HCT116 (cell line): ENCODE data around the gene TRIM38. TPM values are rescaled to one million over a fixed set of nuclear protein-coding genes. Genes with fewer than 3 reads are reported as not detected.
A peak's percentile ranks its signal among the peaks of the same experiment; 100 is the strongest.

ENCODE experiments used
- ATAC-seq: fragments of 200-7000 bp; cut with Tn5 transposase; 2 replicates; pipeline ENCODE4 v1.9.1; 2020; ENCODE audit warnings: mild to moderate bottlenecking, moderate library complexity
- BruUV-seq: library from RNA; stranded (reverse); fragments of 400-500 nt; replicated peaks from 2 replicates; lab custom pipeline; 2021; lab: Mats Ljungman, UMichigan
- CTCF ChIA-PET: fragments of 300-600 bp; sonication (Branson Sonifier 250); formaldehyde crosslinking; loops from one replicate; lab custom pipeline; 2021; ENCODE audit warnings: antibody characterized with exemption; lab: Charles Lee
- POLR2A ChIA-PET: fragments of 300-600, 350-600 bp; sonication (Branson Sonifier 250); formaldehyde crosslinking; loops from one replicate; lab custom pipeline; 2021; ENCODE audit warnings: antibody characterized with exemption; lab: Charles Lee
- RAD21 ChIA-PET, 2 experiments: fragments of 300-600 bp; sonication (Branson Sonifier 250); formaldehyde crosslinking; loops; one replicate each; lab custom pipeline; 2023; ENCODE audit warnings: low total read pairs in 2 of 2; ENCODE audit not compliant: uncharacterized antibody in 2 of 2, unreplicated experiment in 2 of 2, low non-redundant PET in 1 of 2; lab: Charles Lee
- DNase-seq: peaks from one replicate; pipeline ENCODE4 v3.0.0-alpha.2; 2010; ENCODE audit warnings: low read depth, low spot score
- H2AFZ ChIP-seq: fragments of 200-600 bp; shearing (Covaris generic), sonication (generic); 2 replicates; pipeline ENCODE4 v1.6.1; 2017; ENCODE audit warnings: low read depth, mixed run types, mixed read lengths, antibody characterized with exemption, low read length; ENCODE audit not compliant: poor library complexity, severe bottlenecking
- H3K27ac ChIP-seq: 2 replicates; pipeline ENCODE4 v1.5.1; 2012; ENCODE audit warnings: low read depth, low read length
- H3K27me3 ChIP-seq: fragments of 200-600 bp; sonication (generic); 2 replicates; pipeline ENCODE4 v1.6.1; 2016; ENCODE audit warnings: mixed run types, low read length, mixed read lengths; ENCODE audit not compliant: insufficient read depth
- H3K36me3 ChIP-seq, 2 experiments: fragments of 200-500 bp in 1 of 2; fragments of 200-600 bp in 1 of 2; sonication (Bioruptor generic) in 1 of 2; sonication (generic) in 1 of 2; 2 replicates each; pipeline versions ENCODE4 v1.5.1 to v1.6.1; 2014 to 2016; ENCODE audit warnings: low read length in 2 of 2, inconsistent platforms in 1 of 2, mixed read lengths in 1 of 2, mixed run types in 1 of 2; ENCODE audit not compliant: insufficient read depth in 2 of 2, control insufficient read depth in 1 of 2
- H3K4me1 ChIP-seq, 2 experiments: fragments of 200-600 bp in 1 of 2; sonication (generic) in 1 of 2; 2 replicates each; pipeline versions ENCODE4 v1.5.1 to v1.6.1; 2012 to 2017; ENCODE audit warnings: low read length in 2 of 2, inconsistent platforms in 1 of 2, mild to moderate bottlenecking in 1 of 2, mixed read lengths in 1 of 2, mixed run types in 1 of 2, moderate library complexity in 1 of 2; ENCODE audit not compliant: insufficient read depth in 2 of 2, control insufficient read depth in 1 of 2
- H3K4me2 ChIP-seq: fragments of 200-600 bp; sonication (generic); 2 replicates; pipeline ENCODE4 v1.6.1; 2017; ENCODE audit warnings: mixed run types, low read length, mixed read lengths
- H3K4me3 ChIP-seq, 2 experiments: fragments of 200-600 bp in 1 of 2; sonication (generic) in 1 of 2; replicated peaks in 1 of 2; 2 replicates each; pipeline ENCODE4 v1.5.1; 2011 to 2016; ENCODE audit warnings: low read length in 2 of 2, control low read depth in 1 of 2, low read depth in 1 of 2, mild to moderate bottlenecking in 1 of 2, mixed read lengths in 1 of 2, mixed run types in 1 of 2
- H3K79me2 ChIP-seq: fragments of 200-600 bp; sonication (generic); 2 replicates; pipeline ENCODE4 v1.6.1; 2017; ENCODE audit warnings: mild to moderate bottlenecking, mixed run types, low read length, moderate library complexity, mixed read lengths; ENCODE audit not compliant: insufficient read depth
- H3K9ac ChIP-seq: fragments of 200-600 bp; sonication (generic); 2 replicates; pipeline ENCODE4 v1.6.1; 2016; ENCODE audit warnings: low read length, mixed read lengths
- H3K9me2 ChIP-seq: fragments of 200-600 bp; sonication (generic), shearing (Covaris generic); 2 replicates; pipeline ENCODE4 v1.6.1; 2017; ENCODE audit warnings: mixed run types, mild to moderate bottlenecking, moderate library complexity; ENCODE audit not compliant: insufficient read depth
- H3K9me3 ChIP-seq, 2 experiments: fragments of 200-500 bp in 1 of 2; fragments of 200-600 bp in 1 of 2; sonication (Bioruptor generic) in 1 of 2; sonication (generic) in 1 of 2; 2 replicates each; pipeline ENCODE4 v1.6.1; 2014 to 2017; ENCODE audit warnings: low read length in 2 of 2, mixed read lengths in 2 of 2, inconsistent platforms in 1 of 2, low read depth in 1 of 2, mild to moderate bottlenecking in 1 of 2, mixed run types in 1 of 2, moderate library complexity in 1 of 2; ENCODE audit not compliant: control insufficient read depth in 1 of 2, insufficient read depth in 1 of 2
- H4K20me1 ChIP-seq: fragments of 200-600 bp; sonication (generic), shearing (Covaris generic); 2 replicates; pipeline ENCODE4 v1.6.1; 2017; ENCODE audit warnings: mixed run types, mild to moderate bottlenecking, moderate library complexity; ENCODE audit not compliant: insufficient read depth
- ATF3 ChIP-seq: IDR thresholded peaks from 2 replicates; pipeline ENCODE4 v1.6.1; 2012
- CBX3 ChIP-seq: IDR thresholded peaks from 2 replicates; pipeline ENCODE4 v1.6.1; 2012; ENCODE audit warnings: low read depth
- CEBPB ChIP-seq: IDR thresholded peaks from 2 replicates; pipeline ENCODE4 v1.6.1; 2012; ENCODE audit warnings: low read depth
- EGR1 ChIP-seq: IDR thresholded peaks from 2 replicates; pipeline ENCODE4 v1.6.1; 2012; ENCODE audit warnings: low read depth
- ELF1 ChIP-seq: IDR thresholded peaks from 2 replicates; pipeline ENCODE4 v1.6.1; 2012; ENCODE audit warnings: low read depth, borderline replicate concordance
- EZH2 ChIP-seq: fragments of 200-600 bp; sonication (generic); IDR thresholded peaks from 2 replicates; pipeline ENCODE4 v1.6.1; 2017; ENCODE audit warnings: antibody characterized with exemption, mixed run types
- FOSL1 ChIP-seq: IDR thresholded peaks from 2 replicates; pipeline ENCODE4 v1.6.1; 2012; ENCODE audit warnings: low read depth
- POLR2AphosphoS5 ChIP-seq: IDR thresholded peaks from 2 replicates; pipeline ENCODE4 v1.6.1; 2011; ENCODE audit warnings: mild to moderate bottlenecking, low read depth, low read length, moderate library complexity
- SP1 ChIP-seq: IDR thresholded peaks from 2 replicates; pipeline ENCODE4 v1.6.1; 2012; ENCODE audit warnings: low read depth
- SRF ChIP-seq: IDR thresholded peaks from 2 replicates; pipeline ENCODE4 v1.6.1; 2012; ENCODE audit warnings: low read depth
- YY1 ChIP-seq: IDR thresholded peaks from 2 replicates; pipeline ENCODE4 v1.6.1; 2011; ENCODE audit warnings: low read length, low read depth, moderate library complexity, mild to moderate bottlenecking; ENCODE audit not compliant: insufficient replicate concordance; ENCODE audit errors: extremely low read depth
- ZNF274 ChIP-seq: fragments of 200-500 bp; sonication (Bioruptor generic); IDR thresholded peaks from 2 replicates; pipeline ENCODE4 v1.6.1; 2014; ENCODE audit warnings: mild to moderate bottlenecking, low read depth, low read length, inconsistent platforms
- intact Hi-C: fragments of 100-400 bp; cut with micrococcal nuclease; formaldehyde crosslinking; loops from 2 replicates; pipeline ENCODE4 v1.10.0; 2022
- total RNA-seq: library from RNA; stranded (reverse); gene quantifications from one replicate; pipeline ENCODE4 v1.2.1, GENCODE V29; 2021; ENCODE audit not compliant: unreplicated experiment
- TF ChIP-seq, protein P1 (sequence below): IDR thresholded peaks from 2 replicates; pipeline ENCODE4 v1.6.1; 2011; ENCODE audit warnings: mild to moderate bottlenecking, low read length, moderate library complexity; ENCODE audit not compliant: insufficient replicate concordance; ENCODE audit errors: extremely low read depth
- TF ChIP-seq, protein P2 (sequence below), 3 experiments: fragments of 200-600 bp in 1 of 3; sonication (generic) in 1 of 3; IDR thresholded peaks in 2 of 3; conservative IDR thresholded peaks in 1 of 3; 2 replicates each; pipeline ENCODE4 v1.5.1; 2012 to 2017; ENCODE audit warnings: low read depth in 2 of 3, low read length in 2 of 3, antibody characterized with exemption in 1 of 3, borderline replicate concordance in 1 of 3, control low read depth in 1 of 3, mild to moderate bottlenecking in 1 of 3, mixed read lengths in 1 of 3, mixed run types in 1 of 3, moderate library complexity in 1 of 3; ENCODE audit not compliant: insufficient read depth in 1 of 3

The TRIM38 gene
- total RNA-seq, 1 experiment from 2014 or later, result 9.6 TPM

- DNase-seq (no peak), ATAC-seq (no peak)
- no peaks in the 10 kb centered on the region for H4K20me1 ChIP-seq
- H3K9ac ChIP-seq, result peak overlapping the region; percentile 80
- RAD21 ChIA-PET, result no interaction called here
- H2AFZ ChIP-seq, result no peak overlapping the region
- H3K4me1 ChIP-seq, result peaks cover 47 to 82% of the 10 kb centered on the region in 2 experiments
- H3K36me3 ChIP-seq, result no peaks in the 10 kb centered on the region
- H3K4me2 ChIP-seq, result peak overlapping the region; percentile 91
- CTCF ChIA-PET, result no interaction called here
- no peaks in the 10 kb centered on the region for H3K9me3 ChIP-seq
- no peaks in the 10 kb centered on the region for H3K9me2 ChIP-seq
- peak overlapping the region; percentile 98 for H3K27ac ChIP-seq
- intact Hi-C loops, result loop anchor here (2.0 kb wide), 2 partner anchors 95 to 171 kb away; a partner anchor contains a TSS
- BruUV-seq, result TSS peak; percentile 78
- H3K27me3 ChIP-seq, result no peaks in the 10 kb centered on the region
- no peak for TF ChIP-seq SP1
- TF ChIP-seq, protein P1, sequence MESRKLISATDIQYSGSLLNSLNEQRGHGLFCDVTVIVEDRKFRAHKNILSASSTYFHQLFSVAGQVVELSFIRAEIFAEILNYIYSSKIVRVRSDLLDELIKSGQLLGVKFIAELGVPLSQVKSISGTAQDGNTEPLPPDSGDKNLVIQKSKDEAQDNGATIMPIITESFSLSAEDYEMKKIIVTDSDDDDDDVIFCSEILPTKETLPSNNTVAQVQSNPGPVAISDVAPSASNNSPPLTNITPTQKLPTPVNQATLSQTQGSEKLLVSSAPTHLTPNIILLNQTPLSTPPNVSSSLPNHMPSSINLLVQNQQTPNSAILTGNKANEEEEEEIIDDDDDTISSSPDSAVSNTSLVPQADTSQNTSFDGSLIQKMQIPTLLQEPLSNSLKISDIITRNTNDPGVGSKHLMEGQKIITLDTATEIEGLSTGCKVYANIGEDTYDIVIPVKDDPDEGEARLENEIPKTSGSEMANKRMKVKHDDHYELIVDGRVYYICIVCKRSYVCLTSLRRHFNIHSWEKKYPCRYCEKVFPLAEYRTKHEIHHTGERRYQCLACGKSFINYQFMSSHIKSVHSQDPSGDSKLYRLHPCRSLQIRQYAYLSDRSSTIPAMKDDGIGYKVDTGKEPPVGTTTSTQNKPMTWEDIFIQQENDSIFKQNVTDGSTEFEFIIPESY, result no peak
- TF ChIP-seq EZH2, result no peak
- TF ChIP-seq CBX3, result no peak
- TF ChIP-seq ZNF274, result no peak
- TF ChIP-seq YY1, result no peak
- no peak for TF ChIP-seq ELF1
- TF ChIP-seq POLR2AphosphoS5, result no peak
- TF ChIP-seq, protein P2, sequence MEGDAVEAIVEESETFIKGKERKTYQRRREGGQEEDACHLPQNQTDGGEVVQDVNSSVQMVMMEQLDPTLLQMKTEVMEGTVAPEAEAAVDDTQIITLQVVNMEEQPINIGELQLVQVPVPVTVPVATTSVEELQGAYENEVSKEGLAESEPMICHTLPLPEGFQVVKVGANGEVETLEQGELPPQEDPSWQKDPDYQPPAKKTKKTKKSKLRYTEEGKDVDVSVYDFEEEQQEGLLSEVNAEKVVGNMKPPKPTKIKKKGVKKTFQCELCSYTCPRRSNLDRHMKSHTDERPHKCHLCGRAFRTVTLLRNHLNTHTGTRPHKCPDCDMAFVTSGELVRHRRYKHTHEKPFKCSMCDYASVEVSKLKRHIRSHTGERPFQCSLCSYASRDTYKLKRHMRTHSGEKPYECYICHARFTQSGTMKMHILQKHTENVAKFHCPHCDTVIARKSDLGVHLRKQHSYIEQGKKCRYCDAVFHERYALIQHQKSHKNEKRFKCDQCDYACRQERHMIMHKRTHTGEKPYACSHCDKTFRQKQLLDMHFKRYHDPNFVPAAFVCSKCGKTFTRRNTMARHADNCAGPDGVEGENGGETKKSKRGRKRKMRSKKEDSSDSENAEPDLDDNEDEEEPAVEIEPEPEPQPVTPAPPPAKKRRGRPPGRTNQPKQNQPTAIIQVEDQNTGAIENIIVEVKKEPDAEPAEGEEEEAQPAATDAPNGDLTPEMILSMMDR (IDR thresholded peaks at IDR 0.05 in 2 of 3, conservative IDR thresholded peaks at IDR 0.05 in 1 of 3; ENCODE audit: borderline replicate concordance in 1 of 3, insufficient read depth in 1 of 3, low read depth in 2 of 3, low read length in 2 of 3), result no peak
- TF ChIP-seq EGR1, result no peak
- no peak for TF ChIP-seq FOSL1
- no peak for TF ChIP-seq ATF3
- TF ChIP-seq CEBPB, result no peak
- TF ChIP-seq SRF, result no peak
- POLR2A ChIA-PET, result interaction anchor here (0.9 to 9.7 kb wide), 15 partner anchors 5 to 1865 kb away, joined by 3 to 227 read pairs (median 31); a partner anchor contains a TSS
- peak overlapping the region; percentile 52 to 66 for H3K4me3 ChIP-seq
- H3K79me2 ChIP-seq, result no peaks in the 10 kb centered on the region
These were observed 65.0 kb downstream of the TRIM38 start for GRCh38 chr6:26027491-26028211.
